GM20000 (cell line): ENCODE data around the gene ELP1.
"Not testable (repeated sequence)": the region's sequence is repeated elsewhere in the genome, so short reads cannot be mapped to it uniquely, and the experiment has no call there.

Experiments used
- DNase-seq: peaks from one replicate; pipeline ENCODE4 v3.0.0; 2012; ENCODE audit warnings: low spot score
- TF ChIP-seq, protein P1 (sequence below): IDR thresholded peaks from 2 replicates; pipeline ENCODE4 v1.5.1; 2012; ENCODE audit warnings: mild to moderate bottlenecking, control low read depth; ENCODE audit errors: extremely low read depth, missing control alignments

ELP1 gene

DNA sequence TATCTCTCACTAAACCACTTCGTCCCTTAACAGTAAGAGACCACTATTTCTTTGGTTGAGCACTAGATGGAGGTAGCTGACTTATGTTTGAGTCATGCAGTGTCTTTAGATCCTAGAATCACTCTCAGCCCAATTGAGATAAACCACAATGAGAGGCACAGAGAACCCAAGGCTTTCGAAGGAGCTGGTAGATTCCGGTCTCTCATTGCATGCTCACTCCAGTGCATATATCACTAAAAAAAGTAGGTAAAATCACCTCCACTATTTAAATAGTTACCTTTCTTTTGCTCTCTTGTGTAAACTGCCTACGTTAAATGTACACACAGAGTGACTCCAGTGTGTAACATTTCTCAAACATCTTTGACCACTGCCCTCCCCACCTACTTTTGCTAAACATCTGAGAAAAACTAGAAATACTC is 44.3 kb downstream of the ELP1 start:
- no peak for DNase-seq
- TF ChIP-seq, protein P1, sequence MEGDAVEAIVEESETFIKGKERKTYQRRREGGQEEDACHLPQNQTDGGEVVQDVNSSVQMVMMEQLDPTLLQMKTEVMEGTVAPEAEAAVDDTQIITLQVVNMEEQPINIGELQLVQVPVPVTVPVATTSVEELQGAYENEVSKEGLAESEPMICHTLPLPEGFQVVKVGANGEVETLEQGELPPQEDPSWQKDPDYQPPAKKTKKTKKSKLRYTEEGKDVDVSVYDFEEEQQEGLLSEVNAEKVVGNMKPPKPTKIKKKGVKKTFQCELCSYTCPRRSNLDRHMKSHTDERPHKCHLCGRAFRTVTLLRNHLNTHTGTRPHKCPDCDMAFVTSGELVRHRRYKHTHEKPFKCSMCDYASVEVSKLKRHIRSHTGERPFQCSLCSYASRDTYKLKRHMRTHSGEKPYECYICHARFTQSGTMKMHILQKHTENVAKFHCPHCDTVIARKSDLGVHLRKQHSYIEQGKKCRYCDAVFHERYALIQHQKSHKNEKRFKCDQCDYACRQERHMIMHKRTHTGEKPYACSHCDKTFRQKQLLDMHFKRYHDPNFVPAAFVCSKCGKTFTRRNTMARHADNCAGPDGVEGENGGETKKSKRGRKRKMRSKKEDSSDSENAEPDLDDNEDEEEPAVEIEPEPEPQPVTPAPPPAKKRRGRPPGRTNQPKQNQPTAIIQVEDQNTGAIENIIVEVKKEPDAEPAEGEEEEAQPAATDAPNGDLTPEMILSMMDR: no peak

GRCh38 chr9:108886594-108887271 is 47.2 kb downstream of the ELP1 start:
- not testable (repeated sequence) for DNase-seq

DNA sequence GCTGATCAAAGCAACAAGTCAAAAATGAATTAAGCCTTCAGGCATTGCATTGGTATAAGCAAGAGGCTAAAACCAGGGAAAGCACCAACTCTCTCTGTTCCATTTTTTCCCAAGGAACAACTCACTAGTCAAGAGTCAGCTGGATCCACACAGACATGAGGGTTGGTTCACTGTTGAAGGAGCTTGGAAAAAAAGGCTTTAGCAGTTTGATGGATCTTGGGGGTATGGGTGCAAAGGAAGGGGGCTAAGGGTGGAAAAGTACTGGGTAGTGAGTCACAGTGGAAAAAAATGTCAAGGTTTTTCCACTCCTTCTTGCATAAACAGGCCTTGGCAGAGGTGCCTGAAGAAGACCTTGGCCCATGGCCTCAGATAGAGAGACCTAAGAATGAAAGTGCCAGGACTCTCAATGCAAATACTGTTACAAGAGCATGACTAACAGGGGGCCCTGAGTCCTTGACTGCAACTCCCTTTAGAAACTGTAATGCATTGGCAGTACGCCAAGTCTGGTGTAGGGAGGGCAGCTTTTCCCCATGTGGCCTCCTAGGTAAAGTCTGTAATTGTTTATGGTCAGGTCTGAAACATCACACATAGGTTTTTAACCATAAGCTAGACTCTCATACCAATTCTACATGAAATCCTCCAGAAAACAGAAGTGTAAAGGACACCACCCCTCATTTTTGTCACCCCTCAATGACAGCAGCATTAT is 48.1 kb downstream of the ELP1 start:
- peak; percentile 73 for DNase-seq
- TF ChIP-seq, protein P1: no peak

DNA sequence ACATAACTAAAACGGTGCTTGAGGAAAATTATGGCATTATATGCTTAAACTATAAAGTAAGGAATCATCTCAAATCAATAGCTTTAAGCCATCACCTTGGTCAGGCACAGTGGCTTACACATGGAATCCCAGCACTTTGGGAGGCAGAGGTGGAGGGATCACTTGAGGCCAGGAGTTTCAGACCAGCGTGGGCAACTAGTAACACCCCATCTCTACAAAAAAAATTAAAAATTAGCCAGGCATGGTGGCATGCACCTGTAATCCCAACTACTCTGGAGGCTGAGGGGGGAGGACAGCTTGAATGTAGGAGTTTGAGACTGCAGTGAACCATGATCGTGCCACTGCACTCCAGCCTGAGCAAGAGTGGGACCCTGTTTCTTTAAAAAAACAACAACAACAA is 49.2 kb downstream of the ELP1 start:
- TF ChIP-seq, protein P1: no peak

DNA sequence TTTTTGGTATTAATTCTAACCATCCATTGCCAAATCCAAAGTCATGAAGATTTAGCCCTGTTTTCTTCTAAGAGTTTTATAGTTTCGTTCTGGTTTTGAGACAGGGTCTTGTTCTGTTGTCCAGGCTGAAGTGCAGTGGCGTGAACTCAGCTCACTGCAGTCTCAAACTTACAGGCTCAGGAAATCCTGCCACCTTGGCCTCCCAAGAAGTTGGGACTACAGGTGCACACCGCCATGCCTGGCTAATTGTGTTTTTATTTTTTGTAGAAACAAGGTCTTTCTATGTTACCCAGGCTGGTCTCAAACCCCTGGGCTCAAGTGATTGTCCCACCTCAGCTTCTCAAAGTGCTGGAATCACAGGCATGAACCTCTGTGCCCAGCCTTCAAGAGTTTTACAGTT is 50.8 kb downstream of the ELP1 start:
- no peak for DNase-seq
- TF ChIP-seq, protein P1: no peak

More for the DNA sequence above, 49.2 kb downstream of the ELP1 start:
- DNase-seq: no peak

DNA sequence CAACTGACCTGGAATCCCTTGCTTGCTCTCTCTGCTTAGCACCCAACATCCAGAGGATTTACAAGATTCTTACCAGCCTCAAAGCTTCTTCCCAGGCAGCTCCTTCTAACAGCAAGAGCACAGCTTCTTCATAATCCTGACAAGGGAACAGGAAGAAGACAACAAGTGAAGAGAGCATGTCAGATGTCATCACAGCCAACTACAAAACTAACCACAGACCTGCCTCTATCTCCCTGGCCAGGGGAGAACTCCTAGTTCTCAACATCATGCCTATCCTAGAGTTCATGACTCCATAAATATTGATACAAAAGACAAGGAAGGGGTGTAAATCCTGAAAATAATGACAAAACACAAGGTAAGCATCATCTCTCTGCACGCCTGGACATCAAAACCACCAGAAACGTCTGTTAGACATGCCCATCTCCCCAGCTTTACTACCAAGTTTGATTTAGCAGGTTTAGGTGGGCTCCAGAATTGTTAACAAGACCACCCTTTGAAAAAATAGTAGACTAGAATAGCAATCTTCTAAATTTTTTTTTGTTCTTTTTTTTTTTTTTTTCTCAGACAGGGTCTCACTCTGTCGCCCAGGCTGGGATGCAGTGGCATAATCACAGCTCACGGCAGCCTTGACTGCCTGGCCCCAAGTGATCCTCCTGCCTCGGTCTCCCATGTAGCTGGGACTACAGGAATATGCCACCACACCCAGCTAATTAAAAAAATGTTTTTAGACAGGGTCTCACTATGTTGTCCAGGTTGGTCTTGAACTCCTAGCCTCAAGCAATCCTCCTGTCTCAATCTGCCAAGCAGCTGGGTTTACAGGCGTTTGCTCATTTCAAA is 51.7 kb downstream of the ELP1 start:
- TF ChIP-seq, protein P1: no peak
- DNase-seq: no peak

DNA sequence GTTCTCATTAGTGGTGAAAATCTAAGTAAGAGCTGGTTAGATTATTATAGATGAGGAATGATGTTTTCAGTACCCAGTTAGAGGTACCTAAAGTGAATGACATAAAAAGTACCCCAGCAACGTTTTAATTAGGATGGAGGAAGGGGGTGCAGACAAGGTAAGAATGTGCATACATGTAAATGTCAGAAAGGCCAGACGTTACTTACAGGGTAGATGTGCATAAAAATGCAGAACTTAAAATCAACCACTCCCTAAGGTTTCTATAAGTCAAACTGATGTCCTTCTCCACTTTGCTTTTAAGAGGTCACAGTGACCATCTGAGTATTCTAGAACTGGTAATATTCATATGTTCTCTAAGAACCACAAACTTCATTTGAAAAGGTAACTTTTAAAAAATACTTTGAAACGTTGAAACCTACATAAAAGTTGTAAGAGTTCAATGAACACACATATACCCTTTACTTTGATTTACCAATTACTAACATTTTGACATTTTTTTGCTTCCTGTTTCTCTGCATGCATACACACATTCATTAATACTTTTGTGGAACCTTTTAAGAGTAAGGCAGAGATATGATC is 53.1 kb downstream of the ELP1 start:
- TF ChIP-seq, protein P1: no peak
- no peak for DNase-seq
